H9 (cell line): ENCODE data around the gene FUT2. TPM values are rescaled to one million over a fixed set of nuclear protein-coding genes. Genes with fewer than 3 reads are reported as not detected.

Source experiments
- DNase-seq: peaks from one replicate; pipeline ENCODE4 v3.0.0-alpha.2; 2017
- H2AFZ ChIP-seq: one replicate; pipeline ENCODE4 v1.6.1; 2013; ENCODE audit warnings: mild to moderate bottlenecking, low read length, control low read depth, moderate library complexity
- H2AK5ac ChIP-seq: 2 replicates; pipeline ENCODE4 v1.6.1; 2013; ENCODE audit warnings: low read length, control low read depth, mixed read lengths; ENCODE audit not compliant: insufficient read length
- H2BK120ac ChIP-seq: one replicate; pipeline ENCODE4 v1.6.1; 2013; ENCODE audit warnings: low read depth, mild to moderate bottlenecking, low read length, control low read depth, inconsistent platforms; ENCODE audit not compliant: poor library complexity, severe bottlenecking
- H2BK12ac ChIP-seq: 2 replicates; pipeline ENCODE4 v1.6.1; 2013; ENCODE audit warnings: low read length, control low read depth, mixed read lengths, low read depth; ENCODE audit not compliant: insufficient read length
- H2BK15ac ChIP-seq: 2 replicates; pipeline ENCODE4 v1.6.1; 2013; ENCODE audit warnings: low read depth, low read length, control low read depth
- H2BK20ac ChIP-seq: one replicate; pipeline ENCODE4 v1.6.1; 2013; ENCODE audit warnings: low read depth, mild to moderate bottlenecking, low read length, control low read depth, inconsistent platforms; ENCODE audit not compliant: poor library complexity, severe bottlenecking
- H2BK5ac ChIP-seq: 2 replicates; pipeline ENCODE4 v1.6.1; 2013; ENCODE audit warnings: low read length, control low read depth, mixed read lengths; ENCODE audit not compliant: insufficient read length
- H3K14ac ChIP-seq: 2 replicates; pipeline ENCODE4 v1.6.1; 2013; ENCODE audit warnings: low read length, control low read depth; ENCODE audit not compliant: insufficient read depth
- H3K18ac ChIP-seq: 2 replicates; pipeline ENCODE4 v1.6.1; 2013; ENCODE audit warnings: low read depth, mild to moderate bottlenecking, mixed read lengths, low read length, control low read depth; ENCODE audit not compliant: insufficient read length
- H3K23ac ChIP-seq: 2 replicates; pipeline ENCODE4 v1.6.1; 2013; ENCODE audit warnings: low read length, control low read depth, mixed read lengths, low read depth; ENCODE audit not compliant: insufficient read length
- H3K23me2 ChIP-seq: 2 replicates; pipeline ENCODE4 v1.6.1; 2013; ENCODE audit warnings: low read depth, mild to moderate bottlenecking, mixed read lengths, low read length, control low read depth; ENCODE audit not compliant: insufficient read length, poor library complexity, severe bottlenecking
- H3K27ac ChIP-seq: 2 replicates; pipeline ENCODE4 v1.5.1; 2013; ENCODE audit warnings: low read length, control low read depth, mixed read lengths, low read depth; ENCODE audit not compliant: insufficient read length
- H3K27me3 ChIP-seq: 2 replicates; pipeline ENCODE4 v1.6.1; 2013; ENCODE audit warnings: low read length, control low read depth, inconsistent platforms; ENCODE audit not compliant: insufficient read depth
- H3K4ac ChIP-seq: 2 replicates; pipeline ENCODE4 v1.6.1; 2013; ENCODE audit warnings: low read depth, mild to moderate bottlenecking, control low read depth, inconsistent platforms, low read length, moderate library complexity
- H3K4me1 ChIP-seq: 2 replicates; pipeline ENCODE4 v1.6.1; 2013; ENCODE audit warnings: low read length, control low read depth, inconsistent platforms; ENCODE audit not compliant: insufficient read depth
- H3K4me2 ChIP-seq: 2 replicates; pipeline ENCODE4 v1.6.1; 2013; ENCODE audit warnings: low read length, control low read depth, mixed read lengths; ENCODE audit not compliant: insufficient read length, insufficient read depth
- H3K56ac ChIP-seq: 2 replicates; pipeline ENCODE4 v1.6.1; 2013; ENCODE audit warnings: low read depth, mild to moderate bottlenecking, mixed read lengths, low read length, control low read depth; ENCODE audit not compliant: insufficient read length
- H3K79me1 ChIP-seq: 2 replicates; pipeline ENCODE4 v1.6.1; 2013; ENCODE audit warnings: low read depth, mild to moderate bottlenecking, moderate library complexity, low read length, control low read depth, inconsistent platforms; ENCODE audit not compliant: insufficient read depth, poor library complexity, severe bottlenecking
- H3K79me2 ChIP-seq: 2 replicates; pipeline ENCODE4 v1.6.1; 2013; ENCODE audit warnings: low read length, control low read depth, inconsistent platforms; ENCODE audit not compliant: insufficient read depth
- H3K9ac ChIP-seq: 2 replicates; pipeline ENCODE4 v1.6.1; 2013; ENCODE audit warnings: low read length, control low read depth, mixed read lengths; ENCODE audit not compliant: insufficient read length; ENCODE audit errors: extremely low read depth
- H3K9me3 ChIP-seq: one replicate; pipeline ENCODE4 v1.6.1; 2013; ENCODE audit warnings: low read depth, low read length, inconsistent platforms; ENCODE audit not compliant: control insufficient read depth
- H3T11ph ChIP-seq: one replicate; pipeline ENCODE4 v1.6.1; 2013; ENCODE audit warnings: mild to moderate bottlenecking, low read length, control low read depth, inconsistent platforms
- H4K20me1 ChIP-seq: one replicate; pipeline ENCODE4 v1.6.1; 2013; ENCODE audit not compliant: control insufficient read depth, insufficient read length, insufficient read depth
- H4K5ac ChIP-seq: 2 replicates; pipeline ENCODE4 v1.6.1; 2013; ENCODE audit warnings: low read depth, mild to moderate bottlenecking, mixed read lengths, low read length, control low read depth; ENCODE audit not compliant: insufficient read length
- H4K8ac ChIP-seq: replicated peaks from 2 replicates; pipeline ENCODE4 v1.6.1; 2013; ENCODE audit warnings: low read length, control low read depth, mixed read lengths, low read depth; ENCODE audit not compliant: insufficient read length
- H4K91ac ChIP-seq: 2 replicates; pipeline ENCODE4 v1.6.1; 2013; ENCODE audit warnings: low read depth, mild to moderate bottlenecking, moderate library complexity, mixed read lengths, low read length, control low read depth; ENCODE audit not compliant: insufficient read length
- H3K27ac Mint-ChIP-seq, 3 experiments: 2 replicates in 2 of 3; 3 replicates in 1 of 3; pipeline ENCODE4 v1.8.0; 2020 to 2021; ENCODE audit warnings: mixed read lengths in 3 of 3, mild to moderate bottlenecking in 1 of 3, moderate library complexity in 1 of 3
- H3K27me3 Mint-ChIP-seq: 2 replicates; pipeline ENCODE4 v1.8.0; 2021; ENCODE audit warnings: low read depth, mild to moderate bottlenecking, moderate library complexity, mixed read lengths
- H3K36me3 Mint-ChIP-seq, 3 experiments: 2 replicates in 2 of 3; 3 replicates in 1 of 3; pipeline ENCODE4 v1.8.0; 2020 to 2021; ENCODE audit warnings: low read depth in 3 of 3, mixed read lengths in 3 of 3; ENCODE audit not compliant: insufficient read depth in 1 of 3
- H3K4me1 Mint-ChIP-seq, 2 experiments: 2 replicates each; pipeline ENCODE4 v1.8.0; 2020; ENCODE audit warnings: mixed read lengths in 2 of 2
- H3K4me3 Mint-ChIP-seq, 2 experiments: 2 replicates in 1 of 2; 3 replicates in 1 of 2; pipeline ENCODE4 v1.8.0; 2020 to 2021; ENCODE audit warnings: mild to moderate bottlenecking in 2 of 2, mixed read lengths in 2 of 2, moderate library complexity in 1 of 2
- H3K9me3 Mint-ChIP-seq, 2 experiments: 2 replicates in 1 of 2; 3 replicates in 1 of 2; pipeline ENCODE4 v1.8.0; 2020; ENCODE audit warnings: mild to moderate bottlenecking in 2 of 2, mixed read lengths in 2 of 2, moderate library complexity in 1 of 2
- CTCF ChIP-seq: fragments of 200-600 bp; sonication (generic); conservative IDR thresholded peaks from 3 replicates; pipeline ENCODE4 v1.8.0; 2021; ENCODE audit warnings: antibody characterized with exemption, mild to moderate bottlenecking
- WGBS: extraction: QIAGEN DNeasy Blood & Tissue Kit; methylation state at CpG from one replicate; pipeline ENCODE4 v1.1.7; 2013; ENCODE audit warnings: missing lambda C conversion rate, low lambda C conversion rate, mixed read lengths; ENCODE audit not compliant: insufficient read length; ENCODE audit errors: extremely low coverage; 5-methylcytosine and 5-hydroxymethylcytosine counted together
- total RNA-seq: library from RNA; stranded (reverse); gene quantifications from 2 replicates; pipeline ENCODE4 v1.2.1, GENCODE V29; 2021

FUT2 gene
- total RNA-seq, 1 experiment from 2014 or later, result 11.4 TPM

- Histone ChIP-seq H4K8ac (no peak overlapping the region), H3K4ac (no peak overlapping the region), H3K9ac (no peak overlapping the region), H2BK120ac (no peak overlapping the region), H2AFZ (no peak overlapping the region), H4K5ac (no peak overlapping the region), H3K4me1 (peaks cover 4% of the 10 kb centered on the region; the same call in 1 of the 2 replicates), H3K79me2 (peaks cover 4% of the 10 kb centered on the region; the same call in 1 of the 2 replicates), H3K18ac (no peak overlapping the region), H4K20me1 (no peaks in the 10 kb centered on the region), H3K56ac (no peak overlapping the region), H3K14ac (no peak overlapping the region), H3K79me1 (peaks cover 6% of the 10 kb centered on the region), H3K23ac (no peak overlapping the region), H3K27ac (no peak overlapping the region), H4K91ac (no peak overlapping the region), H2BK15ac (no peak overlapping the region), H3K9me3 (no peaks in the 10 kb centered on the region), H3K23me2 (peaks cover 13% of the 10 kb centered on the region), H2BK20ac (no peak overlapping the region), H3K4me2 (no peak overlapping the region), H3K27me3 (no peaks in the 10 kb centered on the region), H2BK12ac (no peak overlapping the region), H2AK5ac (no peak overlapping the region), H3T11ph (no peak overlapping the region), H2BK5ac (no peak overlapping the region)
- Mint-ChIP-seq H3K36me3 (peaks cover 21 to 33% (median 30%) of the 10 kb centered on the region in 3 experiments; a peak in 6 of 7 replicates), H3K27me3 (peaks cover 10% of the 10 kb centered on the region), H3K4me3 (no peak overlapping the region), H3K4me1 (peaks cover 37 to 48% of the 10 kb centered on the region in 2 experiments), H3K27ac (no peak overlapping the region), H3K9me3 (no peaks in the 10 kb centered on the region; a peak in 2 of 5 replicates)
- TF ChIP-seq CTCF, result no peak
- DNase-seq, result no peak
- no CpG with 5 or more reads among the region's 4 CpGs for WGBS
Observed at GRCh38 chr19:48749571-48750198, 53.9 kb downstream of the FUT2 start.
